Calu3 (cell line): ENCODE data around the gene CHMP4B. TPM values are rescaled to one million over a fixed set of nuclear protein-coding genes. Genes with fewer than 3 reads are reported as not detected.
A peak's percentile ranks its signal among the peaks of the same experiment; 100 is the strongest.

Experiments used
- BruUV-seq: library from RNA; stranded (reverse); fragments of 400-500 nt; replicated peaks from 2 replicates; lab custom pipeline; 2021; lab: Mats Ljungman, UMichigan
- CTCF ChIA-PET: fragments of 300-600 bp; sonication (Branson Sonifier 250); formaldehyde crosslinking; loops from one replicate; lab custom pipeline; 2022; ENCODE audit warnings: antibody characterized with exemption; lab: Charles Lee
- DNase-seq: peaks from one replicate; pipeline ENCODE4 v3.0.0; 2022
- H3K27ac Mint-ChIP-seq: one replicate; pipeline ENCODE4 v1.8.0; 2022; ENCODE audit warnings: mixed read lengths; ENCODE audit not compliant: unreplicated experiment
- H3K27me3 Mint-ChIP-seq: one replicate; pipeline ENCODE4 v1.8.0; 2022; ENCODE audit warnings: mixed read lengths; ENCODE audit not compliant: unreplicated experiment
- H3K36me3 Mint-ChIP-seq: one replicate; pipeline ENCODE4 v1.8.0; 2022; ENCODE audit warnings: mild to moderate bottlenecking, moderate library complexity, mixed read lengths; ENCODE audit not compliant: insufficient read depth, unreplicated experiment
- H3K4me1 Mint-ChIP-seq: one replicate; pipeline ENCODE4 v1.8.0; 2022; ENCODE audit warnings: mild to moderate bottlenecking, low read depth, mixed read lengths; ENCODE audit not compliant: unreplicated experiment
- H3K4me3 Mint-ChIP-seq: one replicate; pipeline ENCODE4 v1.8.0; 2022; ENCODE audit warnings: mild to moderate bottlenecking, low read depth, moderate library complexity, mixed read lengths; ENCODE audit not compliant: unreplicated experiment
- H3K9me3 Mint-ChIP-seq: one replicate; pipeline ENCODE4 v1.8.0; 2022; ENCODE audit warnings: low read depth, mixed read lengths; ENCODE audit not compliant: unreplicated experiment
- CTCF ChIP-seq: fragments of 200-600 bp; IDR thresholded peaks from one replicate; pipeline ENCODE4 v1.8.0; 2022; ENCODE audit warnings: antibody characterized with exemption; ENCODE audit not compliant: unreplicated experiment
- intact Hi-C: fragments of 100-400 bp; cut with micrococcal nuclease; formaldehyde crosslinking; loops from one replicate; pipeline ENCODE4 v1.10.0; 2022; ENCODE audit not compliant: unreplicated experiment
- total RNA-seq: library from RNA; stranded (reverse); gene quantifications from 2 replicates; pipeline ENCODE4 v1.2.3, GENCODE V29; 2022

The CHMP4B gene
- total RNA-seq, 1 experiment from 2014 or later: 234 TPM

GRCh38 chr20:33822423-33822822 lies 11.3 kb downstream of the CHMP4B start:
- TF ChIP-seq CTCF: no peak
- CTCF ChIA-PET: no interaction called here
- H3K4me3 Mint-ChIP-seq: no peak overlapping the region
- intact Hi-C loops: no loop called here
- no peaks in the 10 kb centered on the region for H3K27me3 Mint-ChIP-seq
- H3K9me3 Mint-ChIP-seq: no peaks in the 10 kb centered on the region
- H3K27ac Mint-ChIP-seq: no peak overlapping the region
- DNase-seq: no peak
- no TSS peak for BruUV-seq
- H3K36me3 Mint-ChIP-seq: peaks cover 44% of the 10 kb centered on the region
- H3K4me1 Mint-ChIP-seq: peaks cover 71% of the 10 kb centered on the region

- H3K4me3 Mint-ChIP-seq: no peak overlapping the region
- intact Hi-C loops: no loop called here
Measured at GRCh38 chr20:33822991-33823390, 11.8 kb downstream of the CHMP4B start.

GRCh38 chr20:33824852-33825251 lies 13.7 kb downstream of the CHMP4B start:
- Mint-ChIP-seq H3K27ac (no peak overlapping the region), H3K36me3 (peaks cover 29% of the 10 kb centered on the region), H3K9me3 (no peaks in the 10 kb centered on the region), H3K27me3 (no peaks in the 10 kb centered on the region), H3K4me3 (no peak overlapping the region), H3K4me1 (peaks cover 70% of the 10 kb centered on the region)
- TF ChIP-seq CTCF: no peak
- CTCF ChIA-PET: interaction anchor here (0.5 to 3.4 kb wide), 7 partner anchors 12 to 216 kb away, joined by 3 to 19 read pairs (median 3); partner anchors contain the start of gene CHMP4B
- no peak for DNase-seq
- BruUV-seq: no TSS peak
- intact Hi-C loops: no loop called here

More at GRCh38 chr20:33822991-33823390, 11.8 kb downstream of the CHMP4B start:
- TF ChIP-seq CTCF: no peak
- Mint-ChIP-seq H3K27ac (no peak overlapping the region), H3K9me3 (no peaks in the 10 kb centered on the region), H3K27me3 (no peaks in the 10 kb centered on the region), H3K36me3 (peaks cover 44% of the 10 kb centered on the region), H3K4me1 (peaks cover 70% of the 10 kb centered on the region)
- no TSS peak for BruUV-seq
- DNase-seq: no peak
- CTCF ChIA-PET: interaction anchor here (3.4 kb wide), 1 partner anchor 30 kb away, joined by 9 read pairs; no protein-coding TSS in a partner anchor

GRCh38 chr20:33825340-33826269 lies 14.5 kb downstream of the CHMP4B start:
- CTCF ChIA-PET: interaction anchor here (1.1 to 3.4 kb wide), 8 partner anchors 12 to 197 kb away, joined by 3 to 19 read pairs (median 4); partner anchors contain the start of gene CHMP4B
- H3K4me1 Mint-ChIP-seq: peaks cover 67% of the 10 kb centered on the region
- no peak for DNase-seq
- H3K27me3 Mint-ChIP-seq: no peaks in the 10 kb centered on the region
- peak overlapping the region; percentile 15 for H3K4me3 Mint-ChIP-seq
- no peak for TF ChIP-seq CTCF
- intact Hi-C loops: loop anchor here (1.0 kb wide), 1 partner anchor 11 kb away; no protein-coding TSS in a partner anchor
- H3K27ac Mint-ChIP-seq: peak overlapping the region; percentile 51
- H3K36me3 Mint-ChIP-seq: peaks cover 21% of the 10 kb centered on the region
- no TSS peak for BruUV-seq
- H3K9me3 Mint-ChIP-seq: no peaks in the 10 kb centered on the region
